Endothelial cell of umbilical vein (primary cell): Measurements from ENCODE around the gene C2CD4D. TPM values are rescaled to one million over a fixed set of nuclear protein-coding genes. Genes with fewer than 3 reads are reported as not detected.

ENCODE experiments used
- BruUV-seq: library from RNA; stranded (reverse); fragments of 400-500 nt; replicated peaks from 2 replicates; lab custom pipeline; 2021; lab: Mats Ljungman, UMichigan
- CTCF ChIA-PET: fragments of 300-600, 350-600 bp; sonication (Branson Sonifier 250); formaldehyde crosslinking; loops from one replicate; lab custom pipeline; 2021; ENCODE audit warnings: antibody characterized with exemption, inconsistent platforms; lab: Charles Lee
- POLR2A ChIA-PET: fragments of 300-600, 350-600 bp; sonication (Branson Sonifier 250); formaldehyde crosslinking; loops from one replicate; lab custom pipeline; 2021; ENCODE audit warnings: antibody characterized with exemption, inconsistent platforms; lab: Charles Lee
- DNase-seq: peaks from one replicate; pipeline ENCODE4 v3.0.0-alpha.2; 2011; ENCODE audit warnings: low read depth, low spot score
- FAIRE-seq: peaks from 2 replicates; lab custom pipeline; 2011; peaks lifted over from hg19 to GRCh38; lab: Jason Lieb, UNC
- H2AFZ ChIP-seq: 2 replicates; pipeline ENCODE4 v1.6.0; 2012; ENCODE audit warnings: low read depth, low read length, control low read depth, inconsistent platforms
- H3K27ac ChIP-seq: 2 replicates; pipeline ENCODE4 v1.5.1; 2011; ENCODE audit warnings: low read depth, mild to moderate bottlenecking, control low read depth, low read length, moderate library complexity; ENCODE audit not compliant: insufficient read depth
- H3K27me3 ChIP-seq, 2 experiments: 2 replicates each; pipeline versions ENCODE4 v1.6.0 to v1.6.1; 2011; ENCODE audit warnings: low read length in 2 of 2, mixed read lengths in 1 of 2; ENCODE audit not compliant: control insufficient read depth in 2 of 2, insufficient read depth in 2 of 2
- H3K36me3 ChIP-seq, 2 experiments: 2 replicates in 1 of 2; 3 replicates in 1 of 2; pipeline ENCODE4 v1.5.1; 2011; ENCODE audit warnings: low read length in 2 of 2, mild to moderate bottlenecking in 1 of 2, moderate library complexity in 1 of 2; ENCODE audit not compliant: control insufficient read depth in 2 of 2, insufficient read depth in 2 of 2; ENCODE audit errors: extremely low read depth in 1 of 2
- H3K4me1 ChIP-seq: 3 replicates; pipeline ENCODE4 v1.5.1; 2011; ENCODE audit warnings: mild to moderate bottlenecking, low read length; ENCODE audit not compliant: control insufficient read depth, insufficient read depth; ENCODE audit errors: extremely low read depth
- H3K4me2 ChIP-seq: 2 replicates; pipeline ENCODE4 v1.6.1; 2011; ENCODE audit warnings: low read length, control low read depth, mixed read lengths; ENCODE audit not compliant: insufficient read depth
- H3K4me3 ChIP-seq, 3 experiments: fragments of 200-600 bp in 1 of 3; sonication (generic), shearing (Covaris generic) in 1 of 3; replicated peaks in 1 of 3; 2 replicates each; pipeline ENCODE4 v1.5.1; 2011 to 2016; ENCODE audit warnings: control low read depth in 3 of 3, low read length in 3 of 3, mild to moderate bottlenecking in 2 of 3, inconsistent platforms in 1 of 3, low read depth in 1 of 3, moderate library complexity in 1 of 3; ENCODE audit not compliant: insufficient read depth in 1 of 3
- H3K79me2 ChIP-seq: 2 replicates; pipeline ENCODE4 v1.6.0; 2012; ENCODE audit warnings: low read length, inconsistent platforms; ENCODE audit not compliant: control insufficient read depth, insufficient read depth
- H3K9ac ChIP-seq: replicated peaks from 2 replicates; pipeline ENCODE3; 2011; ENCODE audit warnings: low read length, control low read depth; ENCODE audit not compliant: insufficient read depth; ENCODE audit errors: extremely low read depth
- H3K9me1 ChIP-seq: replicated peaks from 3 replicates; pipeline ENCODE4 v1.6.0; 2011; ENCODE audit warnings: mild to moderate bottlenecking, low read length; ENCODE audit not compliant: control insufficient read depth, insufficient read depth; ENCODE audit errors: extremely low read depth
- H3K9me3 ChIP-seq: replicated peaks from 2 replicates; pipeline ENCODE4 v1.5.1; 2012; ENCODE audit warnings: low read length, inconsistent platforms; ENCODE audit not compliant: control insufficient read depth, insufficient read depth
- H4K20me1 ChIP-seq: replicated peaks from 2 replicates; pipeline ENCODE3; 2011; ENCODE audit warnings: mild to moderate bottlenecking, low read length; ENCODE audit not compliant: control insufficient read depth, insufficient read depth; ENCODE audit errors: extremely low read depth
- CTCF ChIP-seq, 2 donors: IDR thresholded peaks; 1 replicate in 1 of 2; 2 replicates in 1 of 2; pipeline ENCODE4 v1.5.1; 2011; ENCODE audit warnings: low read length in 2 of 2, mild to moderate bottlenecking in 2 of 2, moderate library complexity in 2 of 2, control low read depth in 1 of 2, inconsistent platforms in 1 of 2, low read depth in 1 of 2; ENCODE audit not compliant: insufficient read depth in 1 of 2; ENCODE audit errors: extremely low read depth in 1 of 2
- EZH2 ChIP-seq: IDR thresholded peaks from 2 replicates; pipeline ENCODE4 v1.6.1; 2012; ENCODE audit warnings: borderline replicate concordance, low read depth, mild to moderate bottlenecking, moderate library complexity, low read length, inconsistent platforms; ENCODE audit not compliant: severe bottlenecking
- FOS ChIP-seq: IDR thresholded peaks from 2 replicates; pipeline ENCODE4 v1.6.1; 2011; ENCODE audit warnings: mild to moderate bottlenecking, low read length, moderate library complexity, borderline replicate concordance; ENCODE audit not compliant: insufficient read depth
- GATA2 ChIP-seq: IDR thresholded peaks from 2 replicates; pipeline ENCODE4 v1.7.0; 2011; ENCODE audit warnings: low read depth, mild to moderate bottlenecking, moderate library complexity, mixed read lengths, low read length; ENCODE audit not compliant: insufficient read length, insufficient read depth
- JUN ChIP-seq: IDR thresholded peaks from 2 replicates; pipeline ENCODE4 v1.6.1; 2011; ENCODE audit warnings: borderline replicate concordance, low read depth; ENCODE audit not compliant: insufficient read length, insufficient read depth
- MYC ChIP-seq: IDR thresholded peaks from one replicate; pipeline ENCODE4 v1.6.1; 2011; ENCODE audit warnings: mild to moderate bottlenecking, low read depth, low read length
- POLR2A ChIP-seq: IDR thresholded peaks from 2 replicates; pipeline ENCODE4 v1.6.1; 2012; ENCODE audit warnings: low read depth, mild to moderate bottlenecking, control low read depth, low read length
- POLR2AphosphoS5 ChIP-seq: IDR thresholded peaks from 2 replicates; pipeline ENCODE4 v1.6.1; 2012; ENCODE audit warnings: low read depth, mild to moderate bottlenecking, control low read depth, low read length, moderate library complexity; ENCODE audit not compliant: insufficient read depth
- dilution Hi-C: fragments of 300-500 bp; cut with MboI; formaldehyde crosslinking; loops from one replicate; pipeline ENCODE4 v1.15.0; 2019; ENCODE audit warnings: low sequenced_read_pairs; ENCODE audit not compliant: extremely low pct_ligation_motif_present
- intact Hi-C: fragments of 100-400 bp; cut with micrococcal nuclease; formaldehyde crosslinking; loops from one replicate; pipeline ENCODE4 v1.10.0; 2022
- polyA plus RNA-seq, 4 experiments: library from polyadenylated mRNA; depleted of rRNA in 3 of 4; stranded (reverse) in 3 of 4; unstranded in 1 of 4; fragments of >200 nt; gene quantifications; 2 replicates each; pipeline versions ENCODE4 v1.2.1 to v1.2.3, GENCODE V29; 2011 to 2012; ENCODE audit warnings: missing spikeins in 1 of 4
- total RNA-seq: library from RNA; stranded (reverse); gene quantifications from 2 replicates; pipeline ENCODE4 v1.2.3, GENCODE V29; 2021
- TF ChIP-seq, protein P1 (sequence below): IDR thresholded peaks from 2 replicates; pipeline ENCODE4 v1.6.1; 2011; ENCODE audit not compliant: insufficient read depth, insufficient read length

C2CD4D gene
- total and polyA plus RNA-seq, 2 donors (not counting 3 experiments of a cell fraction or from before 2014, with no cell fraction given) = not detected

- Histone ChIP-seq H3K79me2 (no peaks in the 10 kb centered on the region), H3K36me3 (no peaks in the 10 kb centered on the region), H2AFZ (no peak overlapping the region), H3K9me1 (no peaks in the 10 kb centered on the region), H3K9ac (no peak overlapping the region), H3K9me3 (no peaks in the 10 kb centered on the region), H3K4me2 (no peak overlapping the region), H3K4me1 (peaks cover 10% of the 10 kb centered on the region), H3K27ac (no peak overlapping the region), H3K27me3 (peaks cover 3 to 6% of the 10 kb centered on the region in 2 experiments), H4K20me1 (no peaks in the 10 kb centered on the region), H3K4me3 (no peak overlapping the region)
- intact Hi-C loops (no loop called here), dilution Hi-C loops (no loop called here)
- POLR2A ChIA-PET = no interaction called here
- no TSS peak for BruUV-seq
- TF ChIP-seq CTCF (IDR thresholded peaks at IDR 0.05; ENCODE audit: extremely low read depth in 1 of 2, insufficient read depth in 1 of 2, low read depth in 1 of 2, low read length in 2 of 2) = no peak
- TF ChIP-seq, protein P1, sequence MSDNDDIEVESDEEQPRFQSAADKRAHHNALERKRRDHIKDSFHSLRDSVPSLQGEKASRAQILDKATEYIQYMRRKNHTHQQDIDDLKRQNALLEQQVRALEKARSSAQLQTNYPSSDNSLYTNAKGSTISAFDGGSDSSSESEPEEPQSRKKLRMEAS = no peak
- no peak for TF ChIP-seq JUN
- no peak for TF ChIP-seq FOS
- TF ChIP-seq GATA2 = no peak
- CTCF ChIA-PET = interaction anchor here (1.6 kb wide), 1 partner anchor 30 kb away, joined by 3 read pairs; no protein-coding TSS in a partner anchor
- FAIRE-seq (no peak), DNase-seq (no peak)
Observed at GRCh38 chr1:151852733-151853132, 13.1 kb upstream of the C2CD4D start.

DNA sequence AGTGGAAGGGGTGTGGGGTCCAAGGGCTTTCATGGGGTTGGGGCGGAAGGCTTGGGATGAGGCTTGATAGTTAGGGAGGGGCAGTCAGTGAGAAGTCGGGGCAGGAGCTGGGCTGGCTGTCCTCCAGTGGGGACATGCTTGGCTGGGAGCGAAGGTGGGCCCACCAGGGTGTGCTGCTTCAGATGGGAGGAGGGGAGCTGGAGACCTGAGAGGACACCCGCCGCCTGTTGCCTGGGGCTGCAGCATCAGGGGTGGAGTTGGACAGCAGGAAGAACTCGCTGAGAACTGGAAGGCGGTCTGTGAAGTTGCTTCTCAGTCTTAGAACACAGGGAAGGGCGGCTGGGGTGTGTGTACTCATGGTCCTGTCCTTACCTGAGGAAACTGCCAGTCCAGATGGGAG, 12.3 kb upstream of the C2CD4D start:
- DNase-seq (no peak), FAIRE-seq (no peak)
- intact Hi-C loops (no loop called here), dilution Hi-C loops (no loop called here)
- Histone ChIP-seq H3K27ac (no peak overlapping the region), H2AFZ (no peak overlapping the region), H3K79me2 (no peaks in the 10 kb centered on the region), H3K4me2 (no peak overlapping the region), H3K4me1 (peaks cover 10% of the 10 kb centered on the region), H3K9me1 (no peaks in the 10 kb centered on the region), H4K20me1 (no peaks in the 10 kb centered on the region), H3K27me3 (peaks cover 3 to 6% of the 10 kb centered on the region in 2 experiments), H3K4me3 (no peak overlapping the region), H3K9me3 (no peaks in the 10 kb centered on the region), H3K36me3 (no peaks in the 10 kb centered on the region), H3K9ac (no peak overlapping the region)
- CTCF ChIA-PET = interaction anchor here (1.1 kb wide), 1 partner anchor 30 kb away, joined by 3 read pairs; no protein-coding TSS in a partner anchor
- BruUV-seq = no TSS peak
- TF ChIP-seq, protein P1 = no peak
- TF ChIP-seq POLR2AphosphoS5 = no peak
- TF ChIP-seq JUN = no peak
- TF ChIP-seq FOS = no peak
- TF ChIP-seq POLR2A = no peak
- TF ChIP-seq GATA2 = no peak
- TF ChIP-seq MYC = no peak
- TF ChIP-seq EZH2 = no peak
- no peak for TF ChIP-seq CTCF (IDR thresholded peaks at IDR 0.05; ENCODE audit: extremely low read depth in 1 of 2, insufficient read depth in 1 of 2, low read depth in 1 of 2, low read length in 2 of 2)
- POLR2A ChIA-PET = no interaction called here
